ENCODE data around the gene NALF2.

NALF2 gene

GRCh38 chrX:69503782-69504625, at the start of gene NALF2:
NALF2 (plus strand) TSS chrX:69504326; CDS start chrX:69505283, 957 bp downstream.
- H3K27ac ChIP-seq (ENCODE audit: low read length) = no peak within 1 kb of the TSS
- H3K4me1 ChIP-seq (ENCODE audit: control insufficient read depth in 1 of 2, insufficient read depth in 2 of 2, low read length in 2 of 2) = peaks cover 0 to 8% of the 10 kb centered on the region in 2 donors
- peak within 1 kb of the TSS in 1 of 2 donors; percentile 68 for H3K4me3 ChIP-seq (ENCODE audit: low read depth in 1 of 2, low read length in 2 of 2)
- no peaks in the 10 kb centered on the region for H3K9me3 ChIP-seq (ENCODE audit: control insufficient read depth in 1 of 2, low read length in 2 of 2)
- H3K36me3 ChIP-seq (ENCODE audit: control insufficient read depth in 1 of 2, insufficient read depth in 2 of 2, low read length in 2 of 2) = no peaks in the 10 kb centered on the region
- H3K27me3 ChIP-seq (ENCODE audit: low read depth, low read length) = peaks cover 4% of the 10 kb centered on the region

- Histone ChIP-seq H3K27me3 (ENCODE audit: low read depth, low read length) (no peaks in the 10 kb centered on the region), H3K27ac (ENCODE audit: low read length) (no peak overlapping the region), H3K4me3 (ENCODE audit: low read depth in 1 of 2, low read length in 2 of 2) (no peak overlapping the region)
These were observed 46.4 kb upstream of the NALF2 start for GRCh38 chrX:69457756-69458155.

GRCh38 chrX:69466546-69466945, 37.6 kb upstream of the NALF2 start:
- Histone ChIP-seq H3K36me3 (ENCODE audit: control insufficient read depth in 1 of 2, insufficient read depth in 2 of 2, low read length in 2 of 2) (no peaks in the 10 kb centered on the region), H3K4me1 (ENCODE audit: control insufficient read depth in 1 of 2, insufficient read depth in 2 of 2, low read length in 2 of 2) (no peaks in the 10 kb centered on the region), H3K27me3 (ENCODE audit: low read depth, low read length) (no peaks in the 10 kb centered on the region), H3K4me3 (ENCODE audit: low read depth in 1 of 2, low read length in 2 of 2) (no peak overlapping the region), H3K27ac (ENCODE audit: low read length) (no peak overlapping the region), H3K9me3 (ENCODE audit: control insufficient read depth in 1 of 2, low read length in 2 of 2) (no peaks in the 10 kb centered on the region)

More at GRCh38 chrX:69457756-69458155, 46.4 kb upstream of the NALF2 start:
- Histone ChIP-seq H3K4me1 (ENCODE audit: control insufficient read depth in 1 of 2, insufficient read depth in 2 of 2, low read length in 2 of 2) (no peaks in the 10 kb centered on the region), H3K9me3 (ENCODE audit: control insufficient read depth in 1 of 2, low read length in 2 of 2) (no peaks in the 10 kb centered on the region), H3K36me3 (ENCODE audit: control insufficient read depth in 1 of 2, insufficient read depth in 2 of 2, low read length in 2 of 2) (no peaks in the 10 kb centered on the region)

- Histone ChIP-seq H3K4me1 (ENCODE audit: control insufficient read depth in 1 of 2, insufficient read depth in 2 of 2, low read length in 2 of 2) (no peaks in the 10 kb centered on the region), H3K9me3 (ENCODE audit: control insufficient read depth in 1 of 2, low read length in 2 of 2) (no peaks in the 10 kb centered on the region), H3K27ac (ENCODE audit: low read length) (no peak overlapping the region), H3K36me3 (ENCODE audit: control insufficient read depth in 1 of 2, insufficient read depth in 2 of 2, low read length in 2 of 2) (no peaks in the 10 kb centered on the region), H3K27me3 (ENCODE audit: low read depth, low read length) (no peaks in the 10 kb centered on the region), H3K4me3 (ENCODE audit: low read depth in 1 of 2, low read length in 2 of 2) (no peak overlapping the region)
These were observed 34.2 kb upstream of the NALF2 start for GRCh38 chrX:69469975-69470374.

- no peak overlapping the region for H3K27ac ChIP-seq (ENCODE audit: low read length)
- H3K9me3 ChIP-seq (ENCODE audit: control insufficient read depth in 1 of 2, low read length in 2 of 2) = no peaks in the 10 kb centered on the region
- no peaks in the 10 kb centered on the region for H3K27me3 ChIP-seq (ENCODE audit: low read depth, low read length)
- H3K4me1 ChIP-seq (ENCODE audit: control insufficient read depth in 1 of 2, insufficient read depth in 2 of 2, low read length in 2 of 2) = no peaks in the 10 kb centered on the region
- no peaks in the 10 kb centered on the region for H3K36me3 ChIP-seq (ENCODE audit: control insufficient read depth in 1 of 2, insufficient read depth in 2 of 2, low read length in 2 of 2)
- no peak overlapping the region for H3K4me3 ChIP-seq (ENCODE audit: low read depth in 1 of 2, low read length in 2 of 2)
These were observed 14.5 kb upstream of the NALF2 start for GRCh38 chrX:69489625-69490024.

- Histone ChIP-seq H3K4me1 (ENCODE audit: control insufficient read depth in 1 of 2, insufficient read depth in 2 of 2, low read length in 2 of 2) (no peaks in the 10 kb centered on the region), H3K36me3 (ENCODE audit: control insufficient read depth in 1 of 2, insufficient read depth in 2 of 2, low read length in 2 of 2) (no peaks in the 10 kb centered on the region), H3K9me3 (ENCODE audit: control insufficient read depth in 1 of 2, low read length in 2 of 2) (no peaks in the 10 kb centered on the region), H3K27ac (ENCODE audit: low read length) (no peak overlapping the region), H3K4me3 (ENCODE audit: low read depth in 1 of 2, low read length in 2 of 2) (no peak overlapping the region), H3K27me3 (ENCODE audit: low read depth, low read length) (no peaks in the 10 kb centered on the region)
These were observed 10.9 kb upstream of the NALF2 start for GRCh38 chrX:69493193-69493592.

GRCh38 chrX:69493766-69494165, 10.4 kb upstream of the NALF2 start:
- Histone ChIP-seq H3K36me3 (ENCODE audit: control insufficient read depth in 1 of 2, insufficient read depth in 2 of 2, low read length in 2 of 2) (no peaks in the 10 kb centered on the region), H3K9me3 (ENCODE audit: control insufficient read depth in 1 of 2, low read length in 2 of 2) (no peaks in the 10 kb centered on the region), H3K27ac (ENCODE audit: low read length) (no peak overlapping the region), H3K4me1 (ENCODE audit: control insufficient read depth in 1 of 2, insufficient read depth in 2 of 2, low read length in 2 of 2) (no peaks in the 10 kb centered on the region), H3K4me3 (ENCODE audit: low read depth in 1 of 2, low read length in 2 of 2) (no peak overlapping the region), H3K27me3 (ENCODE audit: low read depth, low read length) (no peaks in the 10 kb centered on the region)

- Histone ChIP-seq H3K36me3 (ENCODE audit: control insufficient read depth in 1 of 2, insufficient read depth in 2 of 2, low read length in 2 of 2) (no peaks in the 10 kb centered on the region), H3K27me3 (ENCODE audit: low read depth, low read length) (no peaks in the 10 kb centered on the region), H3K27ac (ENCODE audit: low read length) (no peak overlapping the region), H3K9me3 (ENCODE audit: control insufficient read depth in 1 of 2, low read length in 2 of 2) (no peaks in the 10 kb centered on the region), H3K4me3 (ENCODE audit: low read depth in 1 of 2, low read length in 2 of 2) (no peak overlapping the region), H3K4me1 (ENCODE audit: control insufficient read depth in 1 of 2, insufficient read depth in 2 of 2, low read length in 2 of 2) (no peaks in the 10 kb centered on the region)
These were observed 7.9 kb upstream of the NALF2 start for GRCh38 chrX:69496183-69496582.

GRCh38 chrX:69501429-69501828, 2.7 kb upstream of the NALF2 start:
- no peaks in the 10 kb centered on the region for H3K9me3 ChIP-seq (ENCODE audit: control insufficient read depth in 1 of 2, low read length in 2 of 2)
- no peak overlapping the region for H3K4me3 ChIP-seq (ENCODE audit: low read depth in 1 of 2, low read length in 2 of 2)
- H3K36me3 ChIP-seq (ENCODE audit: control insufficient read depth in 1 of 2, insufficient read depth in 2 of 2, low read length in 2 of 2) = no peaks in the 10 kb centered on the region
- no peak overlapping the region for H3K27ac ChIP-seq (ENCODE audit: low read length)
- peaks cover 0 to 8% of the 10 kb centered on the region in 2 donors for H3K4me1 ChIP-seq (ENCODE audit: control insufficient read depth in 1 of 2, insufficient read depth in 2 of 2, low read length in 2 of 2)
- H3K27me3 ChIP-seq (ENCODE audit: low read depth, low read length) = no peaks in the 10 kb centered on the region

GRCh38 chrX:69503228-69503781, 821 bp upstream of the NALF2 start:
- peaks cover 0 to 8% of the 10 kb centered on the region in 2 donors for H3K4me1 ChIP-seq (ENCODE audit: control insufficient read depth in 1 of 2, insufficient read depth in 2 of 2, low read length in 2 of 2)
- no peaks in the 10 kb centered on the region for H3K9me3 ChIP-seq (ENCODE audit: control insufficient read depth in 1 of 2, low read length in 2 of 2)
- H3K36me3 ChIP-seq (ENCODE audit: control insufficient read depth in 1 of 2, insufficient read depth in 2 of 2, low read length in 2 of 2) = no peaks in the 10 kb centered on the region
- no peak overlapping the region for H3K27ac ChIP-seq (ENCODE audit: low read length)
- H3K4me3 ChIP-seq (ENCODE audit: low read depth in 1 of 2, low read length in 2 of 2) = no peak overlapping the region
- peaks cover 4% of the 10 kb centered on the region for H3K27me3 ChIP-seq (ENCODE audit: low read depth, low read length)

- Histone ChIP-seq H3K27me3 (ENCODE audit: low read depth, low read length) (peaks cover 4% of the 10 kb centered on the region), H3K4me1 (ENCODE audit: control insufficient read depth in 1 of 2, insufficient read depth in 2 of 2, low read length in 2 of 2) (peaks cover 0 to 8% of the 10 kb centered on the region in 2 donors), H3K9me3 (ENCODE audit: control insufficient read depth in 1 of 2, low read length in 2 of 2) (no peaks in the 10 kb centered on the region), H3K4me3 (ENCODE audit: low read depth in 1 of 2, low read length in 2 of 2) (peak overlapping the region in 1 of 2 donors; percentile 68), H3K36me3 (ENCODE audit: control insufficient read depth in 1 of 2, insufficient read depth in 2 of 2, low read length in 2 of 2) (no peaks in the 10 kb centered on the region), H3K27ac (ENCODE audit: low read length) (no peak overlapping the region)
These were observed 793 bp downstream of the NALF2 start for GRCh38 chrX:69504626-69505612.
